HepG2 (cell line): ENCODE data around the gene AJUBA. TPM values are rescaled to one million over a fixed set of nuclear protein-coding genes. Genes with fewer than 3 reads are reported as not detected.

Experiments
- FOXO1 ChIP-seq: sonication (generic); formaldehyde crosslinking; IDR thresholded peaks from 2 replicates; pipeline ENCODE4 v1.4.0; 2020; ENCODE audit warnings: missing genetic modification reagents
- GABPA ChIP-seq, 2 experiments: IDR thresholded peaks; 2 replicates each; pipeline ENCODE4 v1.6.1; 2011 to 2016; ENCODE audit warnings: low read depth in 2 of 2, low read length in 1 of 2, missing biosample characterization in 1 of 2, missing genetic modification characterization in 1 of 2
- GFI1 ChIP-seq: sonication (generic); formaldehyde crosslinking; IDR thresholded peaks from 2 replicates; pipeline ENCODE4 v1.5.0; 2020; ENCODE audit warnings: missing genetic modification reagents, mild to moderate bottlenecking, borderline replicate concordance
- HNRNPL ChIP-seq: fragments of 200-400 bp; formaldehyde crosslinking; IDR thresholded peaks from 2 replicates; pipeline ENCODE4 v1.6.1; 2017; ENCODE audit warnings: mild to moderate bottlenecking, low read depth, low read length
- KDM1A ChIP-seq: IDR thresholded peaks from 2 replicates; pipeline ENCODE4 v1.6.1; 2016; ENCODE audit warnings: missing compliant biosample characterization
- KDM2A ChIP-seq: sonication (generic); formaldehyde crosslinking; IDR thresholded peaks from 2 replicates; pipeline ENCODE4 v1.4.0; 2020; ENCODE audit warnings: low read depth, missing genetic modification reagents, borderline replicate concordance
- MXI1 ChIP-seq: IDR thresholded peaks from 3 replicates; pipeline ENCODE4 v1.6.1; 2012; ENCODE audit warnings: low read depth, low read length, inconsistent platforms, borderline replicate concordance
- NFRKB ChIP-seq: fragments of 450-650 bp; IDR thresholded peaks from 2 replicates; pipeline ENCODE4 v1.6.1; 2017
- NR2F2 ChIP-seq: IDR thresholded peaks from 2 replicates; pipeline ENCODE4 v1.6.1; 2012; ENCODE audit warnings: low read depth, inconsistent platforms, borderline replicate concordance
- POLR2G ChIP-seq: fragments of 200-400 bp; formaldehyde crosslinking; IDR thresholded peaks from 2 replicates; pipeline ENCODE4 v1.6.1; 2018; ENCODE audit warnings: mild to moderate bottlenecking, low read depth, low read length, moderate library complexity
- PRMT3 ChIP-seq: sonication (generic); formaldehyde crosslinking; IDR thresholded peaks from 2 replicates; pipeline ENCODE4 v1.8.1; 2022; ENCODE audit warnings: low read depth, mild to moderate bottlenecking, moderate library complexity, missing genetic modification reagents, borderline replicate concordance
- SMAD3 ChIP-seq: sonication (generic); formaldehyde crosslinking; IDR thresholded peaks from 2 replicates; pipeline ENCODE4 v1.4.0; 2020; ENCODE audit warnings: missing genetic modification reagents
- TBX3 ChIP-seq: fragments of 450-650 bp; IDR thresholded peaks from 2 replicates; pipeline ENCODE4 v1.6.1; 2017; ENCODE audit warnings: antibody characterized with exemption, mild to moderate bottlenecking, inconsistent platforms, borderline replicate concordance
- TCF12 ChIP-seq, 2 experiments: fragments of 450-650 bp in 1 of 2; sonication (generic) in 1 of 2; formaldehyde crosslinking in 1 of 2; IDR thresholded peaks; 2 replicates each; pipeline versions ENCODE4 v1.6.1 to v1.8.0; 2017 to 2022; ENCODE audit warnings: antibody characterized with exemption in 1 of 2, mild to moderate bottlenecking in 1 of 2, missing genetic modification reagents in 1 of 2, moderate library complexity in 1 of 2
- TGIF2 ChIP-seq: IDR thresholded peaks from 2 replicates; pipeline ENCODE4 v1.6.1; 2016; ENCODE audit warnings: control low read depth, missing compliant biosample characterization
- TIGD3 ChIP-seq: sonication (generic); formaldehyde crosslinking; IDR thresholded peaks from 2 replicates; pipeline ENCODE4 v1.5.1; 2020; ENCODE audit warnings: mild to moderate bottlenecking, missing genetic modification reagents, borderline replicate concordance
- XRCC5 ChIP-seq: fragments of 200-400 bp; formaldehyde crosslinking; optimal IDR thresholded peaks from 2 replicates; pipeline ENCODE3; 2017; ENCODE audit warnings: mild to moderate bottlenecking, low read length
- ZBTB4 ChIP-seq: sonication (generic); formaldehyde crosslinking; IDR thresholded peaks from 2 replicates; pipeline ENCODE4 v1.4.0; 2020; ENCODE audit warnings: missing genetic modification reagents, mild to moderate bottlenecking, borderline replicate concordance
- ZGPAT ChIP-seq: IDR thresholded peaks from 2 replicates; pipeline ENCODE4 v1.6.1; 2016; ENCODE audit warnings: mild to moderate bottlenecking
- ZNF550 ChIP-seq: sonication (generic); formaldehyde crosslinking; IDR thresholded peaks from 2 replicates; pipeline ENCODE4 v1.4.0; 2020; ENCODE audit warnings: mild to moderate bottlenecking, missing genetic modification reagents, borderline replicate concordance
- ZNF788 ChIP-seq: sonication (generic); formaldehyde crosslinking; IDR thresholded peaks from 2 replicates; pipeline ENCODE4 v1.5.0; 2020; ENCODE audit warnings: mild to moderate bottlenecking, missing genetic modification reagents, borderline replicate concordance
- ZSCAN25 ChIP-seq: sonication (generic); formaldehyde crosslinking; IDR thresholded peaks from 2 replicates; pipeline ENCODE4 v1.8.0; 2022; ENCODE audit warnings: mild to moderate bottlenecking, missing genetic modification reagents
- polyA plus RNA-seq, 8 experiments: library from polyadenylated mRNA; depleted of rRNA in 3 of 8; stranded (reverse) in 7 of 8; unstranded in 1 of 8; fragments of >200 nt; fragmentation: Illumina TruSeq in 4 of 8; extraction: Trizol in 4 of 8; gene quantifications; 2 replicates each; pipeline versions ENCODE4 v1.2.1 to v1.2.3, GENCODE V29; 2011 to 2016; ENCODE audit warnings: low read depth in 4 of 8, missing spikeins in 1 of 8, mixed read lengths in 1 of 8; ENCODE audit not compliant: insufficient read depth in 1 of 8
- total RNA-seq, 5 experiments: library from RNA; depleted of rRNA; stranded (reverse); fragments of >200 nt; fragmentation: Illumina TruSeq; extraction: Trizol; gene quantifications; 2 replicates each; pipeline ENCODE4 v1.2.3, GENCODE V29; 2016; ENCODE audit warnings: low read depth in 1 of 5
- TF ChIP-seq, protein P1 (sequence below): sonication (generic); formaldehyde crosslinking; IDR thresholded peaks from 2 replicates; pipeline ENCODE4 v1.4.0; 2020; ENCODE audit warnings: mild to moderate bottlenecking, missing genetic modification reagents

The AJUBA gene
- total and polyA plus RNA-seq, 2 of the 13 experiments (the other 11 are each of a cell fraction or from before 2014, with no cell fraction given), result 157 to 241 TPM

DNA sequence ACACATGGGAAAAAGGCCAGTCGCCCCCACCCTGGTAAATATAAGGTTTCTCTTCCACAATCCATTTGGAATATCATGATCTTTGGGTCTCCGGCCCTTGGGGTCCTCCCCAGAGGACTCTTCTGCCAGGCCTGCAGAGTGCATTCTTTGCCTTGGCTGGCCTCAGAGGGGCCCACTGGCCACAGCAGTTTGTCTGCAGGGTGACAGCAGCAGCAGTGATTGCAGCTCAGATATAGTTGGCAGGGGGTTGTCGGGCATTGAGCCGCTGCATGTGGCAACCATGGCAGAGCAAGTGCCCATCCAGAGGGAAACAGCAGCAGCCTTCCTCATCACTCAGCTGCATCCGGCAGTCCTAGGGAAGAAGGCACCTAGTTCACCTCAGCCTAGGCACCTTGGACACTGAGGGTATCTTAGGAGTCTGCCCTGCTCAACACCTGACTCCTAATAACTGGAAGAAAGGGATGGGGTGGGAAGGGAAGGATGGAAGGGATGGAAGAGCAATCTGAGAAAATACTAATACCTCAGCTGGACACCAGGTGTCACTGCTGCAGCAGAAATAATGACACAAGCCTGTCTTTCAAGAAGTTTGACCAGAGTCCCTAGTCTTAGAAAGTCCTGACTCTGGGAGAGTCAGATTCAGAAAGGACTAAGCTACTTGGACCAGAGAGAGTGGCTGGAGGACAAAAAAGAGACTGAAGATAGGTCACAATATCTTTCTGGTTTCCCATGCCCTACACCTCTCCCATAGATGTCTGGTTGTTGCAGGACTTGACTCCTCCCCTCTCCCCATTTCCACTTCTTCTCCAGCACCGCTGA lies 8.9 kb downstream of the AJUBA start (continued):
- TF ChIP-seq TCF12 (IDR thresholded peaks at IDR 0.05) (no peak), TCF12 (CRISPR knock-in tag; IDR thresholded peaks at IDR 0.05) (no peak), TIGD3 (CRISPR knock-in tag) (0 out of 2 replicates have a peak, but pooled peaks have one; percentile 80), ZBTB4 (no peak), FOXO1 (peak; percentile 14; the same call in 1 of the 2 replicates), POLR2G (peak; percentile 67; the same call in 1 of the 2 replicates), ZSCAN25 (CRISPR knock-in tag) (no peak; the same call in 1 of the 2 replicates), GFI1 (CRISPR knock-in tag) (no peak), TBX3 (no peak), PRMT3 (CRISPR knock-in tag) (no peak), NFRKB (no peak), TGIF2 (CRISPR knock-in tag) (no peak), KDM2A (peak; percentile 4; the same call in 1 of the 2 replicates), SMAD3 (CRISPR knock-in tag) (peak; percentile 72), ZNF550 (0 out of 2 replicates have a peak, but pooled peaks have one; percentile 84), HNRNPL (0 out of 2 replicates have a peak, but pooled peaks have one; percentile 46), ZNF788 (CRISPR knock-in tag) (no peak), NR2F2 (no peak), MXI1 (no peak; the same call in 2 of the 3 replicates), KDM1A (no peak), ZGPAT (CRISPR knock-in tag) (peak; percentile 60), XRCC5 (peak; percentile 77), GABPA (IDR thresholded peaks at IDR 0.05; ENCODE audit: low read depth, low read length) (no peak), GABPA (CRISPR knock-in tag; IDR thresholded peaks at IDR 0.05; ENCODE audit: low read depth) (no peak)
- TF ChIP-seq, protein P1, sequence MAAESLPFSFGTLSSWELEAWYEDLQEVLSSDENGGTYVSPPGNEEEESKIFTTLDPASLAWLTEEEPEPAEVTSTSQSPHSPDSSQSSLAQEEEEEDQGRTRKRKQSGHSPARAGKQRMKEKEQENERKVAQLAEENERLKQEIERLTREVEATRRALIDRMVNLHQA (CRISPR knock-in tag), result no peak
